ENCODE data around the gene KRT82. TPM values are rescaled to one million over a fixed set of nuclear protein-coding genes. Genes with fewer than 3 reads are reported as not detected.

Gene KRT82
- total RNA-seq, result not detected

DNA sequence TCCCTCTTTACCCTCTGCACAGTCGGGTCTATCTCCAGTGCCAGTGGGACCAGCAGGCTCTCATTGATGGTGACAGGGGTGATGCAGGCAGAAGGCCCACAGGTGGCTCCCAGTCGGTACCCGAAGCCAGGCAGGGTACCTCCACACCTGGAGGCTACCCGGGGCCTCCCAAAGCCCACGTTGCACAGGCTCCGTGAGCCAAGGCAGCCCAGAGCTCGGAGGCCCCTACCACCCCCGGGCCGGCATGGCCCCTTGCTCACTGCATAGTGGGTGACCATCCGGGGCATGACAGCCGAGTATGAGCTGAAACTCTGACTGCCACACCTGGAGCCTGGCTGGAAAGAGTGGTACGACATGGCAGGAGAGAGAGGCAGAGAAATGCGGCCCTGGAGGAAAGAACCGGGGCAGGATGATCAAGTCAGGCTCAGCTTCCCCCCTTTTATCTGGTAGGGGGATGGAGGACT is at the start of gene KRT82:
KRT82 (minus strand) TSS at position 414 of the 464 bp plus-strand sequence; CDS start at position 356, 58 bp downstream.

DNA sequence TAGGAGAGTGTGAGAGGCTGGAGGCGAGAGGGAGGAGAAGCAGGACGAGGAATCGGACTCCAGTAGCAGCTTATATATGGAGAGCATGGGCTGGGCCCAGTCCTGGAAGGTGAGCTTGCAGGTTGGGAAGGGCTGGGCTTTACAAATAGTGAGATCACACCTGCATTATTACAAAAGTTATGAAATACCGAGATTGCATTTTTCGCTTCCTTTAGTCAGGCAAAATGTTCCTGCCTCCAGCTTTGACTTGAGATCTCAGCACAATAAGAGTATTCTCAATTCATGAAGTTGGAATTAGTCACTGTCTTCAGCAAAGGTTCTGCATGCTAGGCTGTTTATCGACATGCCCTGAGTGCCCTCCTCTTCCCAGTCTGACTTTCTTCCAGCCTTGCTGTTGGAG is 46.0 kb upstream of the KRT82 start, which contains the start of gene KRT6B:
KRT6B (minus strand) TSS at position 46 of the 400 bp plus-strand sequence. CDS start 68 bp downstream, outside the sequence.

DNA sequence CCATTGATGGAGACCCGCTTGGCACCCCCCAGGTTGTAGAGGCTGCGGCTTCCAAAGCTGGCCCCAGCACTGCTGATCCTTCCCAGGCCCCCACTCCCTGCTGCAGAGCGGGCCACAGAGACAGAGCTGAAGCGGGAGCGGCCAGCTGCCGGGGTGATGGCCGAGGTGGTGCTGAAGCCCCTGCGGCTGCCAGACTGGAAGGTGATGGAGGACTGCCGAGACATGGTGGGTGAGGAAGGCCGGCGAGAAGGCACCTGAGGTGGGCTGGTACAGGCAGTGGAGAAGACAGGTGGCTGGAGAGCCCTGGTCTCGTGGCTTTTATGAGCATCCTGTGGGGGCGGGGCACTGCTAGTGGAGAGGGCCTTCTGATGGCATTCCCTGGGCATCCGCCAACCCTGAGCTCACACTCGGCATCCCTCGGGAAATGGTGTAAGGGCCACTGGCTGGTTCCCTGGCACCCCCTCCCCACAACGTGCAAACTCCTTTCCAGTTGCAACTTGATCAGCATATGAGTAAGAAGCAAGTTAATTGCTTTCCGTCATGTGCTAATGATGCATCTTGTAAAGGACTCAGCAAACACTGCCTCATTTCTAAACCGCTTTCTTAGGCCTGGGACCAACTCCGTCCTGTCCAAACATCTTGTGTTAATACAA is 28.1 kb upstream of the KRT82 start, which contains the start of gene KRT75:
KRT75 (minus strand) TSS at position 291 of the 653 bp plus-strand sequence; CDS start at position 224, 67 bp downstream.

DNA sequence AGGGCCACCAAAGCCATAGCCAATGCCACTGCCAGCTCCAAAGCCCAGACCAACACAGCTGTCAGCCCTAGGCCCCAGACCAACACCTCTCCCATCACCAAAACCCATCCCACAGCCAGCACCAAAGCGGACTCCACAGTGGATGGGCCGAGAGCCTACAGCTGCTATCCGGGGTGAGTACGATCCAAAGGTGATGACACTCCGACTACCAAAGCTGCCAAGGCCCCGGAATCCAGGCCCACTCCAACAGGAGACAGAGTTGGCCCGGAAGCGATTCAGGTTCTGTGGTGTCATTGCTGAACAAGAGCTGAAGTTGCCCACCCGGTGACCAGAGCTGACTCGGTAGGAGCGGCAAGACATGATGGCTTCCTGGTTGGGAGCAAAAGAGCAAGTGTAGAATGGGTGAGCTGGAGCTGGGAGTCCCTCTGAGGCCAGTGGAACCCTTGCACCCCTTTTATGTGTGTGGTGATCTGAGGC is 20.9 kb downstream of the KRT82 start, which contains the start of gene KRT84:
KRT84 (minus strand) TSS at position 427 of the 477 bp plus-strand sequence; CDS start at position 360, 67 bp downstream.

DNA sequence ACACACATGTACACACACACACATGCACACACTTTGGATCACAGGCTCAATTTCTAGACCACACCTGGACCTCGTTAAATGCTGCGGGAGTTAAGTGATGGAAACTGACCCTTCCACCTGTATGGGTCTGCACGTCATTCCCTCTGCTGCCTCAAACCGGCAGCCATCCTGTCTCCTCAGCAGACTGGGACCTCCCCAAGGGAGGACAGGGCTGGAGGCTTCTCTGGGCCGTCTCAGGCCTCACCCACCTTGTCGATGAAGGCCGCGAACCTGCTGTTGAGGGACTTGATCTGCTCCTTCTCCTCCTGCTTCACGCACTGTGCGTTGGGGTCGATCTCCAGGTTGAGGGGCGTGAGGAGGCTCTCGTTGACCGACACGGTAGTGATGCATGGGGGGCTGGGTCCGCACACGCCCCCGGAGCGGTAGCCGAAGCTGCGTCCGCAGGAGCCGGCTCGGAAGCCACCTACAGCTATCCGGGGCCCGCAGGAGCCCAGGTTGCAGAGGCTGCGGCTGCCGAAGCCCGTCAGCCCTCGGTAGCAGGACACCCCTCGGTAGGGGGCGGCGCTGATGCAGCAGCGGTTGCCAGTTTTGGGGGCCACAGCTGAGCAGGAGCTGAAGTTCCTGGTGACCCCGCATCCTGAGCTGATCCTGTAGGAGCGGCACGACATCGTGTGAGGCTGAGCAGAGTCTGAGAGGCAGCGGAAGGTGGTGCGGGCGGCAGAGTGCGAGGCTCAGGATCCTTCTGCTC is 39.2 kb downstream of the KRT82 start, which contains the start of gene KRT85:
KRT85 (minus strand) TSS at position 744 of the 748 bp plus-strand sequence; CDS start at position 668, 76 bp downstream.

Other genes starting within 250 kb of the KRT82 start
- not detected for gene KRT80, start 214.3 kb downstream of the KRT82 start, total RNA-seq
- 1 to 10 TPM; 4.6 to 6.3 TPM for gene KRT7, start 173.1 kb downstream of the KRT82 start, total RNA-seq
- gene KRT86, start 131.7 kb downstream of the KRT82 start, total RNA-seq, result under 1 TPM in 1 of 2 experiments, not detected in 1; 0.18 TPM
- not detected for gene KRT81, start 114.8 kb downstream of the KRT82 start, total RNA-seq
- gene KRT83, start 84.9 kb downstream of the KRT82 start, total RNA-seq, result not detected
- not detected for gene KRT85, start 38.9 kb downstream of the KRT82 start, total RNA-seq
- not detected for gene KRT84, start 20.7 kb downstream of the KRT82 start, total RNA-seq
- not detected for gene KRT75, start 28.0 kb upstream of the KRT82 start, total RNA-seq
- gene KRT6B, start 45.8 kb upstream of the KRT82 start, total RNA-seq, result not detected
- gene KRT6C, start 67.5 kb upstream of the KRT82 start, total RNA-seq, result not detected
- not detected for gene KRT6A, start 86.9 kb upstream of the KRT82 start, total RNA-seq
- gene KRT5, start 114.1 kb upstream of the KRT82 start, total RNA-seq, result not detected
- gene KRT71, start 146.8 kb upstream of the KRT82 start, total RNA-seq, result not detected
- not detected for gene KRT74, start 167.5 kb upstream of the KRT82 start, total RNA-seq
- gene KRT72, start 195.1 kb upstream of the KRT82 start, total RNA-seq, result 1 to 10 TPM; 5.4 to 5.6 TPM
- 1 to 10 TPM; 3.7 to 4.5 TPM for gene KRT73, start 212.2 kb upstream of the KRT82 start, total RNA-seq
- gene KRT2, start 245.9 kb upstream of the KRT82 start, total RNA-seq, result under 1 TPM in 1 of 2 experiments, not detected in 1; 0.24 TPM

All from activated naive CD4-positive, alpha-beta T cell treated with anti-CD3 and anti-CD28 coated beads, Interleukin-2, amount 10 ng/mL, durations not matched to agents 5 hours and 36 hours (primary cell).